ENCODE results near the gene PARVB. TPM values are rescaled to one million over a fixed set of nuclear protein-coding genes. Genes with fewer than 3 reads are reported as not detected.
A peak's percentile ranks its signal among the peaks of the same experiment; 100 is the strongest.

Gene PARVB
- total and polyA plus RNA-seq, 11 donors, result 54.9 to 172 (median 95.8) TPM

- ATAC-seq (no peak), DNase-seq (no peak)
- H3K27me3 ChIP-seq, result no peaks in the 10 kb centered on the region
- WGBS, 4 donors, result 84 to 94% (median 89%) methylated on average over 10 to 13 of the region's 13 CpGs
- no peaks in the 10 kb centered on the region for H3K9me3 ChIP-seq
- no peak overlapping the region for H3K27ac ChIP-seq
- H3K4me3 ChIP-seq, result no peak overlapping the region
- peaks cover 0 to 22% (median 0%) of the 10 kb centered on the region in 12 donors for H3K4me1 ChIP-seq
- intact Hi-C loops (cut with DNase I), result loop anchor here in 1 of 10 donors (10.0 kb wide), 1 partner anchor 173 kb away; no protein-coding TSS in a partner anchor
- peaks cover 0 to 64% (median 21%) of the 10 kb centered on the region in 9 donors for H3K36me3 ChIP-seq
- no peak for TF ChIP-seq POLR2A (IDR thresholded peaks at IDR 0.05)
- TF ChIP-seq CTCF (IDR thresholded peaks at IDR 0.05), result no peak
Observed at GRCh38 chr22:44168206-44168605, 144.1 kb downstream of the PARVB start.

GRCh38 chr22:44170470-44170869 is 146.4 kb downstream of the PARVB start:
- Histone ChIP-seq H3K9me3 (no peaks in the 10 kb centered on the region), H3K27me3 (no peaks in the 10 kb centered on the region), H3K4me1 (peaks cover 0 to 30% (median 0%) of the 10 kb centered on the region in 12 donors), H3K36me3 (peaks cover 0 to 44% (median 20%) of the 10 kb centered on the region in 9 donors), H3K27ac (no peak overlapping the region), H3K4me3 (no peak overlapping the region)
- DNase-seq, result no peak
- TF ChIP-seq POLR2A (IDR thresholded peaks at IDR 0.05), result no peak
- TF ChIP-seq CTCF (IDR thresholded peaks at IDR 0.05), result no peak
- WGBS, 4 donors, result 79 to 91% (median 90%) methylated on average over 11 of the region's 11 CpGs
- ATAC-seq, result no peak
- intact Hi-C loops (cut with DNase I), result no loop called here

GRCh38 chr22:44171561-44171960 is 147.5 kb downstream of the PARVB start:
- Histone ChIP-seq H3K36me3 (peaks cover 0 to 38% (median 17%) of the 10 kb centered on the region in 9 donors), H3K4me3 (no peak overlapping the region), H3K4me1 (peaks cover 0 to 30% (median 0%) of the 10 kb centered on the region in 12 donors), H3K27ac (peak overlapping the region in 1 of 12 donors; percentile 85), H3K9me3 (no peaks in the 10 kb centered on the region), H3K27me3 (no peaks in the 10 kb centered on the region)
- intact Hi-C loops (cut with DNase I), result no loop called here
- ATAC-seq (peak in 1 of 4 donors; percentile 50), DNase-seq (no peak)
- TF ChIP-seq POLR2A (IDR thresholded peaks at IDR 0.05), result no peak
- no peak for TF ChIP-seq CTCF (IDR thresholded peaks at IDR 0.05)
- WGBS, 4 donors, result 82 to 90% (median 87%) methylated on average over 6 of the region's 6 CpGs

GRCh38 chr22:44172370-44173108 is 148.4 kb downstream of the PARVB start:
- Histone ChIP-seq H3K36me3 (peaks cover 0 to 30% (median 17%) of the 10 kb centered on the region in 9 donors), H3K27me3 (no peaks in the 10 kb centered on the region), H3K9me3 (no peaks in the 10 kb centered on the region), H3K27ac (peak overlapping the region in 2 of 12 donors; percentile 17 to 85), H3K4me1 (peaks cover 0 to 30% (median 0%) of the 10 kb centered on the region in 12 donors), H3K4me3 (no peak overlapping the region)
- 78 to 85% (median 83%) methylated on average over 22 of the region's 22 CpGs for WGBS, 4 donors
- intact Hi-C loops (cut with DNase I), result no loop called here
- ATAC-seq (peak; percentile 49 to 86 (median 75)), DNase-seq (peak; percentile 46 to 83 (median 71))
- TF ChIP-seq POLR2A (IDR thresholded peaks at IDR 0.05), result no peak
- no peak for TF ChIP-seq CTCF (IDR thresholded peaks at IDR 0.05)
